Measurements from ENCODE around the gene PEAK3.

PEAK3 gene

DNA sequence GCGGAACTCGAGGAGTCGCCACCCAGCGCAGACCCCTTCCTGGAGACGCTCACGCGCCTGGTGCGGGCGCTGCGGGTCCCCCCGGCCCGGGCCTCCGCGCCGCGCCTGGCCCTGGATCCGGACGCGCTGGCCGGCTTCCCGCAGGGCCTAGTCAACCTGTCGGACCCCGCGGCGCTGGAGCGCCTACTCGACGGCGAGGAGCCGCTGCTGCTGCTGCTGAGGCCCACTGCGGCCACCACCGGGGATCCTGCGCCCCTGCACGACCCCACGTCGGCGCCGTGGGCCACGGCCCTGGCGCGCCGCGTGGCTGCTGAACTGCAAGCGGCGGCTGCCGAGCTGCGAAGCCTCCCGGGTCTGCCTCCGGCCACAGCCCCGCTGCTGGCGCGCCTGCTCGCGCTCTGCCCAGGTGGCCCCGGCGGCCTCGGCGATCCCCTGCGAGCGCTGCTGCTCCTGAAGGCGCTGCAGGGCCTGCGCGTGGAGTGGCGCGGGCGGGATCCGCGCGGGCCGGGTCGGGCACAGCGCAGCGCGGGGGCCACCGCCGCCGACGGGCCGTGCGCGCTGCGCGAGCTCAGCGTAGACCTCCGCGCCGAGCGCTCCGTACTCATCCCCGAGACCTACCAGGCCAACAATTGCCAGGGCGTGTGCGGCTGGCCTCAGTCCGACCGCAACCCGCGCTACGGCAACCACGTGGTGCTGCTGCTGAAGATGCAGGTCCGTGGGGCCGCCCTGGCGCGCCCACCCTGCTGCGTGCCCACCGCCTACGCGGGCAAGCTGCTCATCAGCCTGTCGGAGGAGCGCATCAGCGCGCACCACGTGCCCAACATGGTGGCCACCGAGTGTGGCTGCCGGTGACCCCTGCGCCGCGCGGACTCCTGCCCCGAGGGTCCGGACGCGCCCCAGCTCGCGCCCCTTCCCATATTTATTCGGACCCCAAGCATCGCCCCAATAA is 30.6 kb downstream of the PEAK3 start:
- in situ Hi-C loops (cut with HindIII; ENCODE audit: low sequenced_read_pairs), result no loop called here

DNA sequence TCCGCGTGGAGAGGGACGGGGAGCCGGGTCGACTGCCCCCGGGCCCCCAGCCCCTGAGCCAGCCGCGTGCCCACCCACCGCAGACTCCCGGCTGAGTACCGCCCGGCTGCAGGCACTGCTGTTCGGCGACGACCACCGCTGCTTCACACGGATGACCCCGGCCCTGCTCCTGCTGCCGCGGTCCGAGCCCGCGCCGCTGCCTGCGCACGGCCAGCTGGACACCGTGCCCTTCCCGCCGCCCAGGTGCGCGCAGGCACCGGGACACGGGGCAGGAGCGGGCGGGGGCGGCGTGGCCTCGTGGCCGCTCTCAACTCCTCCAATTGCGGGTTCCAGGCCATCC is 31.2 kb downstream of the PEAK3 start:
- in situ Hi-C loops (cut with HindIII; ENCODE audit: low sequenced_read_pairs), result no loop called here

DNA sequence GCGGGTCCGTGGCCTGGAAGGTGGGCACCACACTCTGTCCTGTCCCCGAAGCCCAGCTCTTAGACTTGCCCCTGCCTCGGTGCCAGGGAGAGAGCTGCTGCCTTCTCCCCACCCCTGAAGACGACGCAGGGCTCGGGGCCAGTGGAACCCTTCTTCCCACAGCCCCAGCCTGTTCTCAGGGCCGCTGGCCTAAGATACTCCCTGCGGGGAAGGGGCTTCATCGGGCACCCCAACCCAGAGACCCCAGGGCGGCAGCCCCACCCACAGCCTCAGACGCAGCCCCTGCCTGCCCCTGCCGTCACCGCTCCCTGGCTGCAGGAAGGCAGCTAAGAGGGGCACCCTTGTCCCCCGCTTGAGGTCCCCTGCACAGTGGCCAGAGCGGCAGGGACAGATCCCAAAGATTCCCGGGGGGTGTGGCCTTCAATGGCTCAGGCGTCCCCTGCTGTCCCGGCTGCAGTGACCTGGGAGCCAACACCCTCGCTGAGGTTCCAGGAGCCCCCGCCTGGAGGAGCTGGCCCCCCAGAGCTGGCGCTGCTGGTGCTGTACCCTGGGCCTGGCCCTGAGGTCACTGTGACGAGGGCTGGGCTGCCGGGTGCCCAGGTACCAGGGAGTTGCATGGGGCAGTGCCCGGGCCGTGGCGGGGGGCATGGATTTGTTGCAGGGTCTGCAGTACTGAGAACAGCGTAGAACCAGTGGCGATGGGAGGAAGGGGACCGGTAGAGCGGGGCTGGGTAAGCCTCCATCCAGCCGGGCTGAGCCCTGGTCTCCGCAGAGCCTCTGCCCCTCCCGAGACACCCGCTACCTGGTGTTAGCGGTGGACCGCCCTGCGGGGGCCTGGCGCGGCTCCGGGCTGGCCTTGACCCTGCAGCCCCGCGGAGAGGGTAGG is 31.9 kb downstream of the PEAK3 start:
- in situ Hi-C loops (cut with HindIII; ENCODE audit: low sequenced_read_pairs), result no loop called here

DNA sequence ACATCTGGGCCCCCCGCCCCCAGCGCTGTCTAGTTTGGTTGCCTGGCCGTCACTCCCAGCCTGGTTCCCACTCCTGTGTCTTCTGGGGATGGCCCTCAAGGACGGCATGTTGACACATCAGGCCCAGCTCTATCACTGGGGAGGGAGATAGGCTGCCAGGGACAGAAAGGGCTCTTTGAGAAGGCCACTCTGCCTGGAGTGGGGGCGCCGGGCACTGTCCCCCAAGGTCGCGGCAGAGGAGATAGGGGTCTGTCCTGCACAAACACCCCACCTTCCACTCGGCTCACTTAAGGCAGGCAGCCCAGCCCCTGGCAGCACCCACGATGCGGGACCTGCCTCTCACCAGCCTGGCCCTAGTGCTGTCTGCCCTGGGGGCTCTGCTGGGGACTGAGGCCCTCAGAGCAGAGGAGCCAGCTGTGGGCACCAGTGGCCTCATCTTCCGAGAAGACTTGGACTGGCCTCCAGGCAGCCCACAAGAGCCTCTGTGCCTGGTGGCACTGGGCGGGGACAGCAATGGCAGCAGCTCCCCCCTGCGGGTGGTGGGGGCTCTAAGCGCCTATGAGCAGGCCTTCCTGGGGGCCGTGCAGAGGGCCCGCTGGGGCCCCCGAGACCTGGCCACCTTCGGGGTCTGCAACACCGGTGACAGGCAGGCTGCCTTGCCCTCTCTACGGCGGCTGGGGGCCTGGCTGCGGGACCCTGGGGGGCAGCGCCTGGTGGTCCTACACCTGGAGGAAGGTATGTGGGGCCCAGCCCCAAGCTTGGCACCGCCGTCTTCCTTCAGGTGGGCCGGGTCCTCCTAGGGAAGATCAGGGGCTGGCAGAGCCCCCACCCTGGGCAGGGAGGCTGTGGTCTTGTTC is 32.7 kb downstream of the PEAK3 start, which contains the start of gene AMH:
TSS of gene AMH (plus strand) at position 314 of the 857 bp plus-strand sequence. CDS start at position 324, 10 bp downstream.
- in situ Hi-C loops (cut with HindIII; ENCODE audit: low sequenced_read_pairs), result no loop called here

DNA sequence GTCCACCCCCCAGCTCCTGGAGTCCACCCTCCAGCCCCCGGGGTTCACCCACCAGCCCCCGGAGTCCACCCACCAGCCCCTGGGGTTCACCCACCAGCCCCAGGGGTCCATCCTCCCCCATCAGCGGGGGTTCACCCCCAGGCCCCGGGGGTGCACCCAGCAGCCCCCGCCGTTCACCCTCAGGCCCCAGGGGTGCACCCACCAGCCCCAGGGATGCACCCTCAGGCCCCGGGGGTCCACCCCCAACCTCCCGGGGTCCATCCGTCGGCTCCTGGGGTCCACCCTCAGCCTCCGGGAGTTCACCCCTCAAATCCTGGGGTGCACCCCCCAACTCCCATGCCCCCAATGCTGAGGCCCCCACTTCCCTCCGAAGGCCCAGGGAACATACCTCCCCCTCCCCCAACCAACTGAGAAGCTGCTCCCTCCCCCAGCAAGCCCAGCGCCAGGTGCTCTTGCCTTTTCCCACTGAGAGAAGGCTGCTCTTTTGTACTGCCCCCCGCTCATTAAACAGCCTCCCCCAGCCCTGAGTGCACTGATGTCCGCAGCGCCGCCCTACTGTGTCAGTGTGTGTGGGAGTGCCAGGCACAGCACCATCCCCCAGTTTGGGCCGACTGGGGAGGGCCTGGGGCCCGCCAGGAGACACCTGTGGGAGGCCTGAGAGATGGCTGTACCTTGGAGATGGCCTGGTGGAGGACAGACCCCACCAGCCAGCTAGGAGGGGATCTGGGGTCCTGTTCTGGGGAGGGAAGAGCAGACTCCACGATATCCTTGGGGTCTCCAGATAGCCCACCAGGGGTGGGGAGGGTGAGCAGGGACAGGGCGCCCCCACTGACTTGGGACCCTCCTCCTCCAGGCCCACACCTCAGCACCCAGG is 33.6 kb downstream of the PEAK3 start:
- in situ Hi-C loops (cut with HindIII; ENCODE audit: low sequenced_read_pairs), result no loop called here

DNA sequence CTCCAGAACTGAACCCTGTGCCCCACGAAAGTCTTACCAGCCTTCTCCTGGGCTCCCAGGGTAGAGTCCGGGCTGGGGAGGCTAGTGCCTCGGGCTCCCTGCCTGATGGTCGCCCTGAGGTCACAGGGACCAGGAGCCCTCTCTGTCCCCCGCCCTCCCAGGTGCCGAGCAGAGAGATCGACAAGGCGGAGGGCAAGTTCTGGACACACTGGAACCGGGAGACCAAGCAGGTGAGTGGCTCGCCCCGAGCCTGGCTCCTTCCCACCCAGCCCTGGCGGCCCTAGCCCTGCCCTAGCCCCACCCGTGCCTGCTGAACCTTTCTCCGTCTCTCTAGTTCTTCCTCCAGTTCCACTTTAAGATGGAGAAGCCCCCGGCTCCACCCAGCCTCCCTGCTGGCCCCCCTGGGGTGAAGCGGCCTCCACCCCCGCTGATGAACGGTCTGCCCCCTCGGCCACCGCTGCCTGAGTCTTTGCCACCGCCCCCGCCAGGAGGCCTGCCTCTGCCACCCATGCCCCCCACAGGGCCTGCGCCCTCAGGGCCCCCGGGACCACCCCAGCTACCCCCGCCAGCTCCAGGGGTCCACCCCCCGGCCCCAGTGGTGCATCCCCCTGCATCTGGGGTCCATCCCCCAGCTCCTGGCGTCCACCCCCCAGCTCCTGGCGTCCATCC is 34.4 kb downstream of the PEAK3 start:
- in situ Hi-C loops (cut with HindIII; ENCODE audit: low sequenced_read_pairs), result no loop called here

DNA sequence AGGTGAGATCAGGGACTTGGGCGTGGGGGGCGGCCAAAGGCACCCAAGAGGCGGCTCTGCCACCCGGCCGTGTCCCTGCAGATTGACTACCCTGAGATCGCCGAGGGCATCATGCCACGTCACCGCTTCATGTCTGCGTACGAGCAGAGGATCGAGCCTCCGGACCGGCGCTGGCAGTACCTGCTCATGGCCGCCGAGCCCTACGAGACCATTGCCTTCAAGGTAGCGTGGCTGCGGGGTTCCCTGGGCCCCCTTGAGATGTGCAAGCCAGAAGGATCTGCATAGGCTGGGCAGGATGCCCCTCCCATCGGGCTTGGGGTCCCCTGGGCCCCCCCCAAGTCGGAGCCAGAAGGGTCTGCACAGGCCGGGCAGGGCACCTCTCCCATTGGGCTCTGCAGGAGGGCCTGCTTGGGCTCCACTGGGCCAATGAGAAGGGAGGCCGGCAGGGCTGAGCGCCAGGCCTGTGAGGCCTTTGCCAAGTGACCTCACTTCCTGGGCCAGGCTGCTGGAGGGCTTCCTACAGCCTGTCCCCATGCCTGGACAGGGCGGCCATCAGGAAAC is 35.1 kb downstream of the PEAK3 start:
- in situ Hi-C loops (cut with HindIII; ENCODE audit: low sequenced_read_pairs), result no loop called here

DNA sequence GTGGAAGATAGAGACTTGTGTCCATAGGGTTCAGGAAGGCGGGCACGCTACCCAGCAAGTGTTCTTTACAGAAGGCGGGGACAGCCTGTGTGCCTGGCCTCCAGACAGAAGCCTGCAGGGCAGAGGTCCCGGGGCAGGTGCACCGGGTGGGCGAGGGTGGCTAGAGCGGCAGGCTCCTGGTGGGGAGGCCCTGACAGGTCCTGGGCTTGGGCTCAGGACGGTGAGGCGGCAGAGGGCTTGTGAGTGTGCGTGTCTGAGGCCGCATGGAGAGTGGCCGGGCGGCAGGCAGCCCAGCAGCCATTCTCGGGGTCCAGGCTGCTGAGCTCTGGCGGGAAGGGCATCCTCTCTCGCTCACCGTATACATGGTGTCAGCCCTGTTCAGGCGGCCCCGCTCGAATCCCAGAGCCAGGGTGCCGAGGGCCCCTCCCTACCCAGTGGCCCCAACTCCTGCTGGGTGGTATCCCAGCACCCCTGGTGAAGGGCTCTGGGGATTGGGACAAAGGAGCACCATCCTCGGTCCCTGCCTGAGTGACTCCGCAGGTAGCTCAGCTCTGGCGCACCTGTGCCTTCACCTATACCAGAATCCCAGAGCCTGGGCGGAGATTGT is 35.9 kb downstream of the PEAK3 start:
- in situ Hi-C loops (cut with HindIII; ENCODE audit: low sequenced_read_pairs), result no loop called here

DNA sequence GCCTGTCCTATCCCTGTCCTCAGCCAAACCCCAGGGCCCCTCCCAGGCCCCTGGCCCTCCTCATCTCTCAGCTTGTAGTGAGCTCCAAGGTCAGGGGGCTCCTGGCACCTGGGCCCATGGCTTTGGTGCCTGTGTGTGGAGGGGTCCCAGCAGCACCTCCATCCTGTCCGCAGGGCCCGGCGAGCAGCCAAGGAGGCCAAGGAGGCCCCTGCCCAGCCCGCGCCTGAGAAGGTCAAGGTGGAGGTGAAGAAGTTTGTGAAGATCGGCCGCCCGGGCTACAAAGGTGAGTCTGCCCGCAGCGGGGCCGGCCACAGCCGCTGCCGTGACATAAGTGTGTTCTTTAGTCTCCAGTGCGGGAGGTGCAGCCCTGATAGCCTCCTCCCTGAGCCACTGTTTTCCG is 36.7 kb downstream of the PEAK3 start:
- in situ Hi-C loops (cut with HindIII; ENCODE audit: low sequenced_read_pairs), result no loop called here

DNA sequence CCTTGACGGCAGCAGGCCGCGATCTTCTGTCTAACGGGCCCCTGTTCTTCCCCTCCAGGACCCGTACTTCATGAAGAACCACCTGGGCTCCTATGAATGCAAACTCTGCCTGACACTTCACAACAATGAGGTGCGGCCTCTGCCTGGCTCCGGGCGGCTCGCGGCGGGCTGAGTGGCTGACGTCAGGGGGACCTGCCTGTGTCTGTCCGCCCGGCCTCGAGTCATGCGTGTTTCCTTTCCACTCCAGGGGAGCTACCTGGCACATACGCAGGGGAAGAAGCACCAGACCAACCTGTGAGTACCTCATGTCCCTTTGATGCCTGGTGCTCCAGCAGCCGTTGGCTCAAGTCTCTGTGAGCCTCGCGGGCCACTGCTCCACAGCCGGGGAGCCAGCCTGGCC is 37.5 kb downstream of the PEAK3 start:
- in situ Hi-C loops (cut with HindIII; ENCODE audit: low sequenced_read_pairs), result no loop called here

DNA sequence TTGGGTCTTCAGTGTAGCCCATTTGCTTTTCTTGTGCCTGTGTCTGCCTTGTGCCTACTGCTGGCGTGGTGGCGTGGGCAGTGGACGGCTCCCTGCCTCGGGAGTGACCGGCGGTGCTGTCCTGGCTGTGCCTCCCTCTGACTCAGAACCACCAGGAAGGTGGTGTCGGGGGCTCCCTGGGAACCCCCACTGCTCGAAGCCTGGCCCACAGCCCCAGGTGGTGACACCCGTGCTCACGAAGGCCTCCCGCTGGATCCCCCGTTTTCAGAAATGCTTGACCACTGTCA is 37.9 kb downstream of the PEAK3 start:
- in situ Hi-C loops (cut with HindIII; ENCODE audit: low sequenced_read_pairs), result no loop called here

DNA sequence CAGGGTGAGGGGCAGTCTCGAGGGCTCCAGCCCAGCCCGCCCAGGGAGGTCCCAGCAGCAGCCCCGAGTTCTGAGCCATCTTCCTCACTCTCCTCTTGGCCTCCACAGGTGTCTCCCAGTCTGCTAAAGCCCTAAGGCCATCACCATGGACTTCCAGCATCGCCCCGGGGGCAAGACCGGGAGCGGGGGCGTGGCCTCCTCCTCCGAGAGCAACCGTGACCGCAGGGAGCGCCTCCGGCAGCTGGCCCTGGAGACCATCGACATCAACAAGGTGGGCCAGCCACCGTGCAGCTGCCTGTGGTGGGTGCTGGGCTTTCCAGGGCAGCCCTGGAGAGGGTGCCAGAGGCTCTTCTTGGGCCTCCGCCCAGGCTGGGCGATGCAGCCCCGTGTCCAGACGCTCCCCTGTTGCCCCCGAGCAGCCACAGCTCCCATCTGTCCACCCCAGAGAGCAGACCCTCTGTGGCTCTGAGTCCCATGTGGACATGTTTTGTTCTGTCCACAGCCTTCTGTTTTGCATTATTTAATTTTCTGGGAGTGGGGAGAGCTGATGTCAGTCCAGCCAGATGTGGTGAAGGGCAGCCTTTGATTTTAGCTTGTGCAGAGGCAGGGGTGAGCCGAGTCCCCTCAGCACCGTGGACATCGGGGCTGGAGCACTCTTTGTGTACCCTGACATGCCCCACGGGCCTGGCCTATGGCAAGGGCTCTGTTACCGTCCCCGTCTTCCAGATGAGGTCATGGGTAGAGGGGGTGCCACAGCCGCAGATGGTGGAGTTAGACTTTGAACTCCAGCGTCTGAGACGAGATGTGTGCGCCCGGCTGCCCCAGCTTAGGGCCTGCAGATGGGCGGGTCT is 38.5 kb downstream of the PEAK3 start:
- in situ Hi-C loops (cut with HindIII; ENCODE audit: low sequenced_read_pairs), result no loop called here

DNA sequence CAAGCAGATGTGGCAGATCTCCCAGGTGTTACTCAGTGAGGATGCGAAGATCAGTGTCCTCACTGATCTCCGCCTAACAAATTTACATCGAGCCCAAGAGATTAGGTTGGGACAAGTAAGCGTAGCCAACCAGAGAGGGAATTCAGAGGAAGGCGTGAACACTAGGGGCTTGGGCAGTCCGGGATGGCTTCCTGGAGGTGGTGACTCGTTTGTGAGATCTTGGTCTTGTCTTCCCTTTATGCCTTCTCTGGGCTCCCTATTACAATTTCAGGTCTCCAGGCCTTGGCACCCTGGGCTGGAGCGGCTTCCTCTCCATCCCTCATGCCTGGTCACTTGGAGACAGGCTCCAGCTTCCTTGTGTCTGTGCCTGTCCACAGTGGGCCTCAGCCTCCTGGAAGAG is 39.2 kb downstream of the PEAK3 start:
- in situ Hi-C loops (cut with HindIII; ENCODE audit: low sequenced_read_pairs), result no loop called here

DNA sequence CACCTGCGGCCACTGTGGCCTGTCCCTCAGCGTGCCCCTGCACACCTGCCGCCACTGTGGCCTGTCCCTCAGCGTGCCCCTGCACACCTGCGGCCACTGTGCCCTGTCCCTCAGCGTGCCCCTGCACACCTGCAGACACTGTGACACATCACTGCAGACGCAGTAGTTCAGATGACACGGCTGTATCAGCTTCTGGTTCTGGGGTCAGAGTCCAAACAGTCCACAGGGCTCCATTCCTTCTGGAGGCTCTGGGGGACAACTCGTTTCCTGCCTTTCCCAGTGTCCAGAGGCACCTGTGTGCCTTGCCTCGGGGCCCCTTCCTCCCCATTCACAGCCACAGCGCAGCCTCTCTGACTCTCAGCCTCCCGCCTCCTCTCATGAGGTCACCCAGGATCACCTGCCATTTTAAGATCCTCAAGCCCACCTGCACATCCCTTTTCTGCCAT is 39.9 kb downstream of the PEAK3 start:
- in situ Hi-C loops (cut with HindIII; ENCODE audit: low sequenced_read_pairs), result no loop called here

DNA sequence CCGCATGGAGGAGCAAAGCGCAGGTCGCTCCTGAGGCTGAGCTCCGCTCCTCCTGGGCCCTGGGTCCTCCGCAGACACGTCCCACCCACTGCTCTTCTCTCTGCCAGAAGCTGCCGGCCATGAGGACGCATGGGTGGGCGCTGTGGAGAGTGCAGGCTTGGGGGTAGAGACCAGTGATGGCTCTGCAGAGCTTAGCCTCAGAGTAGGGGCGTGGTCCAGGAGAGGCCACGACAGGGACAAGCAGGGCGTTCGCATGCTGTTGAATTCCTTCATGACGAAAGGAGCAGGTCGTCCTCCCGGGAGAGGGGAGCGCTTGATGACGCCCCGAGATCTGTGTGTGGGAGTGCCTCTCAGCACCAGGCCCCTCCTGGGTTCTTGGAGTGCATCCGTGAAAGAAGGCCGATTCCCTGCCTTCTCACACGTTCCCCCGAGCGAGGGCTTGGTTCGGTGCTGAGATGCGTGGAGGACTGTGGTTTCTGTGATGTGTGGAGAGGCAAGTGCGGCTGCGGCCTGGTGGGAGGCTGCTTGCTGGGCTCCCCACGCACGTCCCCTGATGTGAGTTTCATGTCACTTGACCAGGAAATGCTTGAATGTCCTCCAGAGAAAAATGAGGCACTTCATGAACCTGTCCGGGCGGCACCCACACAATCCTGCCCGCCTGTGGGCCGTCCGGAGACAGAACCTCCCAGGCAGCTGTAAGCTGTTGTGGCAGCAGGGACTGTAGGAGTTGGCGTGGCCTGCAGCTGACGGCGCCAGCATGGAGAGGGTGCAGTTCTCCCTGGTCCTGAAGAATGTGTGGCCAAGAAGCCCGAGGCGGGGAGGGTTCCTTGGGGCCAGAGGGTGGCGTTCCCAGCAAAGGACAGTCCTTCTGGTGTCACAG is 40.9 kb downstream of the PEAK3 start:
- in situ Hi-C loops (cut with HindIII; ENCODE audit: low sequenced_read_pairs), result no loop called here

DNA sequence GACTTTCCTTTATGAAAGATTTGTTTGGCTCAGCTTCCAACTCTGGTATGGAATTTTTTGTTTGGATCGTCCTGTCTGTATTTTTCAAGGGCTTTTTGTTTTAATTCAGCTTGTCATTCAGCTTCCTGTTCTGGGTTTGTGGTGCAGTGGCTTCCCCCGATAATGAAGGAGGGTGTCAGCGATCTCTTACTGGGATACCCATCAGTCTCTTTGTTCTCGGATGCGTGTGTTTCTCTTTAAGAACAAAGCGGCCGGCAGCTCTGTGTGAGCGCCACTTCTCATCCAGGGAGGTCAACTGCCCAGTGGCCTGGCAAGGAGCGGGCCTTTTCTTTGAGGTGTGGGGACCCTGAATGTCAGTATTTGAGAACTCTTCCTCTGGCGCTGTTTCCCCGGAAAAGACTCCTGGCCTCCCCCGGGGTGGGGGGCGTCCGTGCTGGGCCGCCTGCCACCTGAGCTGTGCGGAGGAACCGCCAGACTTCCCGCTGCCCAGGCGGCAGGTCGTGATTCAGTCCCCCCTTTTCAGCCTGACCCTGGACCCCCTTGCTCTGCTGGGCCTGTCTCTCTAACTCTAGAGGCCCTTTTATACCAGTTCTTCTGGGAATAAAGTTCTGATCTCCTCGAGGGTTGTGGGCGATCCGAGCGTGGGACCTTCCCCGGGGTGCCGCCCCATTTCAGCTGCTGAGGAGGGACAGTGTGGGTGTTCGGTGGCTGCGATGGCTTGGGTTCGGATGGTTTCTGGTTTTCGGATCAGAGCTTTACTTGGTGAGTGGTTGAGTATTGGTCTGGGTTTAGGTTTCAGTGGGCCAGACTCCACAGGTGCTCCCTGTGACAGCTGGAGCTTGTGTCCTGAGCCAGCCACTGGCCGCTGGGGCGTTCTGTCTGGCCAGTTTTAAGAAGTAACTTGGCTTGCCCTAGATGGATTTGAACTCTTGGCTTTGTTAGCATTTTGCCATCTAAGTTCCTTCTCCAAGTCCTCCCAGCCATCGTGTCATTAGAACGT is 41.9 kb downstream of the PEAK3 start:
- in situ Hi-C loops (cut with HindIII; ENCODE audit: low sequenced_read_pairs), result no loop called here
